Kidney (tissue), 14 donors: ENCODE results near the gene MEF2D. TPM values are rescaled to one million over a fixed set of nuclear protein-coding genes. Genes with fewer than 3 reads are reported as not detected.
A peak's percentile ranks its signal among the peaks of the same experiment; 100 is the strongest.

ENCODE experiments used
- DNase-seq, 5 donors: peaks; one replicate each; pipeline ENCODE4 v3.0.0-alpha.2; 2013 to 2020
- FAIRE-seq: peaks from 2 replicates; lab custom pipeline; 2012; peaks lifted over from hg19 to GRCh38; lab: Jason Lieb, UNC
- H3K27ac ChIP-seq, 2 donors: one replicate each; pipeline ENCODE4 v1.7.0; 2013; ENCODE audit warnings: low read depth in 2 of 2, low read length in 2 of 2, inconsistent platforms in 1 of 2
- H3K27me3 ChIP-seq: one replicate; pipeline ENCODE4 v1.7.1; 2013; ENCODE audit warnings: low read length, inconsistent platforms; ENCODE audit not compliant: control insufficient read depth, insufficient read depth
- H3K36me3 ChIP-seq, 3 donors: one replicate each; pipeline versions ENCODE4 v1.7.0 to v1.7.1; 2013; ENCODE audit warnings: low read length in 3 of 3, control low read depth in 1 of 3, inconsistent platforms in 1 of 3; ENCODE audit not compliant: insufficient read depth in 3 of 3, control insufficient read depth in 2 of 3
- H3K4me1 ChIP-seq, 3 donors: one replicate each; pipeline versions ENCODE4 v1.7.0 to v1.7.1; 2013; ENCODE audit warnings: low read length in 3 of 3, inconsistent platforms in 1 of 3, low read depth in 1 of 3; ENCODE audit not compliant: control insufficient read depth in 2 of 3, insufficient read depth in 2 of 3
- H3K4me3 ChIP-seq, 3 donors: one replicate each; pipeline versions ENCODE4 v1.7.0 to v1.8.1; 2013; ENCODE audit warnings: low read length in 3 of 3, control low read depth in 1 of 3, inconsistent platforms in 1 of 3
- H3K9ac ChIP-seq, 3 donors: one replicate each; pipeline versions ENCODE4 v1.7.0 to v1.7.1; 2013; ENCODE audit warnings: low read length in 3 of 3, control low read depth in 1 of 3, inconsistent platforms in 1 of 3
- H3K9me3 ChIP-seq, 3 donors: one replicate each; pipeline versions ENCODE4 v1.7.0 to v1.7.1; 2013; ENCODE audit warnings: low read length in 3 of 3, control low read depth in 1 of 3, inconsistent platforms in 1 of 3; ENCODE audit not compliant: control insufficient read depth in 2 of 3, insufficient read depth in 1 of 3
- intact Hi-C: fragments of 100-400 bp; cut with DNase I; formaldehyde crosslinking; loops from one replicate; pipeline ENCODE4 v1.11.1; 2022
- polyA plus RNA-seq: library from polyadenylated mRNA; stranded (reverse); fragments of 350-450 nt; fragmentation: Illumina TruSeq; extraction: RNeasy Lipid Tissue Mini Kit (QIAGEN cat#74804); gene quantifications from one replicate; pipeline ENCODE4 v1.2.3, GENCODE V29; 2014; ENCODE audit warnings: low read depth, low replicate concordance; ENCODE audit not compliant: insufficient read depth
- total RNA-seq: library from RNA; stranded (reverse); fragmentation: NEBNext Ultra II Directional; extraction: Animal tissue kit (Norgen Biotek cat#: 25700); gene quantifications from one replicate; pipeline ENCODE4 v1.2.1, GENCODE V29; 2021
- TF ChIP-seq, protein P1 (sequence below): IDR thresholded peaks from 3 replicates; pipeline ENCODE4 v1.5.1; 2012; ENCODE audit warnings: mild to moderate bottlenecking, moderate library complexity, borderline replicate concordance; ENCODE audit not compliant: insufficient read depth; ENCODE audit errors: extremely low read depth
- donor health status: control.
- donor health status: control.
- donor health status: control.
- donor health status: control.
- donor health status: control.
- donor health status: DM: yes; HTN: yes; CAD: no.
- donor health status: Normal renal cell carcinoma (clear cell type).

The MEF2D gene
- total and polyA plus RNA-seq, 2 donors from 2014 or later = 13.7 to 49.3 TPM

GRCh38 chr1:156475568-156476500, 24.7 kb downstream of the MEF2D start:
- intact Hi-C loops = no loop called here
- Histone ChIP-seq H3K4me3 (no peak overlapping the region), H3K27me3 (no peaks in the 10 kb centered on the region), H3K9ac (no peak overlapping the region), H3K9me3 (no peaks in the 10 kb centered on the region), H3K4me1 (peaks cover 0 to 7% (median 5%) of the 10 kb centered on the region in 3 donors), H3K36me3 (peaks cover 17 to 83% (median 60%) of the 10 kb centered on the region in 3 donors), H3K27ac (peak overlapping the region in 1 of 2 donors; percentile 26)
- TF ChIP-seq, protein P1, sequence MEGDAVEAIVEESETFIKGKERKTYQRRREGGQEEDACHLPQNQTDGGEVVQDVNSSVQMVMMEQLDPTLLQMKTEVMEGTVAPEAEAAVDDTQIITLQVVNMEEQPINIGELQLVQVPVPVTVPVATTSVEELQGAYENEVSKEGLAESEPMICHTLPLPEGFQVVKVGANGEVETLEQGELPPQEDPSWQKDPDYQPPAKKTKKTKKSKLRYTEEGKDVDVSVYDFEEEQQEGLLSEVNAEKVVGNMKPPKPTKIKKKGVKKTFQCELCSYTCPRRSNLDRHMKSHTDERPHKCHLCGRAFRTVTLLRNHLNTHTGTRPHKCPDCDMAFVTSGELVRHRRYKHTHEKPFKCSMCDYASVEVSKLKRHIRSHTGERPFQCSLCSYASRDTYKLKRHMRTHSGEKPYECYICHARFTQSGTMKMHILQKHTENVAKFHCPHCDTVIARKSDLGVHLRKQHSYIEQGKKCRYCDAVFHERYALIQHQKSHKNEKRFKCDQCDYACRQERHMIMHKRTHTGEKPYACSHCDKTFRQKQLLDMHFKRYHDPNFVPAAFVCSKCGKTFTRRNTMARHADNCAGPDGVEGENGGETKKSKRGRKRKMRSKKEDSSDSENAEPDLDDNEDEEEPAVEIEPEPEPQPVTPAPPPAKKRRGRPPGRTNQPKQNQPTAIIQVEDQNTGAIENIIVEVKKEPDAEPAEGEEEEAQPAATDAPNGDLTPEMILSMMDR = no peak
- peak in 1 of 5 donors; percentile 52 for DNase-seq
- no peak for FAIRE-seq

DNA sequence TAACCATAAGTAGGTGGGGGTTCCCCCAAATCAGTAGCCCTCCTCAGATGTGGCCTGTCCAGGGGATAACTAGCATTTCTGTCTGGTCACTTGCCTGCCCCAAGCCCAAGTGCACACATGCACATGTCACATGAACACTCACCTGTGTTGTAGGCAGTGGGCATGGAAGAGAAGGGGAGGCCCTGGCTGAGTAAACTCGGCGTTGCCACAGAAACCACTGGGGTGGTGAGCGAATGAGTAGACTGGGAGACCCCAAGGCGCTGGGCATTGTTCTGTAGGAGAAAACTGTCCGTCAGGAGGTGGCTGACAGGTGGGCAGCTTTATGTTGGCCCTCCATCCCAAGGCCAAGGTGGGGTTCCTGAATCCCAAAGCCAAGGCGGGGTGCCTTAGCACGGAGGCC, 25.6 kb downstream of the MEF2D start:
- Histone ChIP-seq H3K36me3 (peaks cover 15 to 82% (median 58%) of the 10 kb centered on the region in 3 donors), H3K27ac (no peak overlapping the region), H3K9me3 (no peaks in the 10 kb centered on the region), H3K4me3 (no peak overlapping the region), H3K27me3 (no peaks in the 10 kb centered on the region), H3K4me1 (peaks cover 0 to 7% (median 5%) of the 10 kb centered on the region in 3 donors), H3K9ac (no peak overlapping the region)
- no peak for DNase-seq
- intact Hi-C loops = no loop called here
- TF ChIP-seq, protein P1 = no peak
- no peak for FAIRE-seq

- H3K4me1 ChIP-seq = peaks cover 0 to 7% (median 5%) of the 10 kb centered on the region in 3 donors
- DNase-seq = no peak
- H3K9me3 ChIP-seq = no peaks in the 10 kb centered on the region
- H3K4me3 ChIP-seq = no peak overlapping the region
- peaks cover 9 to 75% (median 53%) of the 10 kb centered on the region in 3 donors for H3K36me3 ChIP-seq
- FAIRE-seq = no peak
- no peaks in the 10 kb centered on the region for H3K27me3 ChIP-seq
- TF ChIP-seq, protein P1 = no peak
- intact Hi-C loops = no loop called here
- peak overlapping the region; percentile 49 to 65 for H3K27ac ChIP-seq
- no peak overlapping the region for H3K9ac ChIP-seq
Observed at GRCh38 chr1:156471496-156472490, 28.8 kb downstream of the MEF2D start.
